ENCODE results near the gene SAMD11. TPM values are rescaled to one million over a fixed set of nuclear protein-coding genes. Genes with fewer than 3 reads are reported as not detected.

The SAMD11 gene
- total RNA-seq, 1 experiment from 2014 or later = 11.5 TPM

- TF ChIP-seq POLR2AphosphoS5 (IDR thresholded peaks at IDR 0.05; ENCODE audit: low read depth, low read length) (no peak), ELF1 (IDR thresholded peaks at IDR 0.05; ENCODE audit: borderline replicate concordance, low read depth) (no peak), POLR2A (IDR thresholded peaks at IDR 0.05; ENCODE audit: borderline replicate concordance, extremely low read depth, insufficient read depth, insufficient read length) (no peak)
- TF ChIP-seq, protein P1, sequence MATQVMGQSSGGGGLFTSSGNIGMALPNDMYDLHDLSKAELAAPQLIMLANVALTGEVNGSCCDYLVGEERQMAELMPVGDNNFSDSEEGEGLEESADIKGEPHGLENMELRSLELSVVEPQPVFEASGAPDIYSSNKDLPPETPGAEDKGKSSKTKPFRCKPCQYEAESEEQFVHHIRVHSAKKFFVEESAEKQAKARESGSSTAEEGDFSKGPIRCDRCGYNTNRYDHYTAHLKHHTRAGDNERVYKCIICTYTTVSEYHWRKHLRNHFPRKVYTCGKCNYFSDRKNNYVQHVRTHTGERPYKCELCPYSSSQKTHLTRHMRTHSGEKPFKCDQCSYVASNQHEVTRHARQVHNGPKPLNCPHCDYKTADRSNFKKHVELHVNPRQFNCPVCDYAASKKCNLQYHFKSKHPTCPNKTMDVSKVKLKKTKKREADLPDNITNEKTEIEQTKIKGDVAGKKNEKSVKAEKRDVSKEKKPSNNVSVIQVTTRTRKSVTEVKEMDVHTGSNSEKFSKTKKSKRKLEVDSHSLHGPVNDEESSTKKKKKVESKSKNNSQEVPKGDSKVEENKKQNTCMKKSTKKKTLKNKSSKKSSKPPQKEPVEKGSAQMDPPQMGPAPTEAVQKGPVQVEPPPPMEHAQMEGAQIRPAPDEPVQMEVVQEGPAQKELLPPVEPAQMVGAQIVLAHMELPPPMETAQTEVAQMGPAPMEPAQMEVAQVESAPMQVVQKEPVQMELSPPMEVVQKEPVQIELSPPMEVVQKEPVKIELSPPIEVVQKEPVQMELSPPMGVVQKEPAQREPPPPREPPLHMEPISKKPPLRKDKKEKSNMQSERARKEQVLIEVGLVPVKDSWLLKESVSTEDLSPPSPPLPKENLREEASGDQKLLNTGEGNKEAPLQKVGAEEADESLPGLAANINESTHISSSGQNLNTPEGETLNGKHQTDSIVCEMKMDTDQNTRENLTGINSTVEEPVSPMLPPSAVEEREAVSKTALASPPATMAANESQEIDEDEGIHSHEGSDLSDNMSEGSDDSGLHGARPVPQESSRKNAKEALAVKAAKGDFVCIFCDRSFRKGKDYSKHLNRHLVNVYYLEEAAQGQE (IDR thresholded peaks at IDR 0.05; ENCODE audit: low read depth) = no peak
Observed at GRCh38 chr1:936348-937264, 12.9 kb downstream of the SAMD11 start (continued).

GRCh38 chr1:937521-937920, 13.8 kb downstream of the SAMD11 start:
- CTCF ChIA-PET = interaction anchor here (1.4 kb wide), 1 partner anchor 33 kb away, joined by 14 read pairs; no protein-coding TSS in a partner anchor
- Histone ChIP-seq H3K9me3 (ENCODE audit: control insufficient read depth in 1 of 2, insufficient read depth in 1 of 2, low read depth in 1 of 2, low read length in 2 of 2) (no peaks in the 10 kb centered on the region), H3K4me3 (replicated peaks in 1 of 2; ENCODE audit: low read depth in 1 of 2, low read length in 2 of 2) (no peak overlapping the region), H4K20me1 (ENCODE audit: insufficient read depth) (no peaks in the 10 kb centered on the region), H3K9ac (ENCODE audit: low read length) (no peak overlapping the region), H3K27ac (ENCODE audit: low read depth, low read length) (no peak overlapping the region), H3K4me1 (ENCODE audit: control insufficient read depth in 1 of 2, insufficient read depth in 2 of 2, low read length in 2 of 2) (peaks cover 48 to 49% of the 10 kb centered on the region in 2 experiments), H3K4me2 (ENCODE audit: low read length) (no peak overlapping the region), H3K9me2 (ENCODE audit: insufficient read depth) (no peaks in the 10 kb centered on the region), H3K27me3 (ENCODE audit: insufficient read depth, low read length) (peaks cover 18% of the 10 kb centered on the region; the same call in 1 of the 2 replicates), H3K36me3 (ENCODE audit: control insufficient read depth in 1 of 2, insufficient read depth in 2 of 2, low read length in 2 of 2) (no peaks in the 10 kb centered on the region), H3K79me2 (ENCODE audit: insufficient read depth, low read length) (no peaks in the 10 kb centered on the region), H2AFZ (ENCODE audit: low read depth, low read length, poor library complexity, severe bottlenecking) (no peak overlapping the region)
- BruUV-seq (replicated peaks) = no TSS peak
- TF ChIP-seq EZH2phosphoT487 (IDR thresholded peaks at IDR 0.05; ENCODE audit: borderline replicate concordance) (no peak), CBX3 (IDR thresholded peaks at IDR 0.05; ENCODE audit: low read depth) (no peak), SP1 (IDR thresholded peaks at IDR 0.05; ENCODE audit: low read depth) (no peak), EZH2 (IDR thresholded peaks at IDR 0.05) (no peak), YY1 (IDR thresholded peaks at IDR 0.05; ENCODE audit: extremely low read depth, insufficient replicate concordance, low read depth, low read length) (no peak), SRF (IDR thresholded peaks at IDR 0.05; ENCODE audit: low read depth) (no peak), JUND (IDR thresholded peaks at IDR 0.05) (no peak), ZFX (IDR thresholded peaks at IDR 0.05) (no peak), SIN3A (IDR thresholded peaks at IDR 0.05; ENCODE audit: low read depth) (no peak), POLR2AphosphoS5 (IDR thresholded peaks at IDR 0.05; ENCODE audit: low read depth, low read length) (no peak), CEBPB (IDR thresholded peaks at IDR 0.05; ENCODE audit: low read depth) (no peak), EGR1 (IDR thresholded peaks at IDR 0.05; ENCODE audit: low read depth) (no peak)
- TF ChIP-seq, protein P1 (IDR thresholded peaks at IDR 0.05; ENCODE audit: low read depth) = no peak
- TF ChIP-seq, protein P2, sequence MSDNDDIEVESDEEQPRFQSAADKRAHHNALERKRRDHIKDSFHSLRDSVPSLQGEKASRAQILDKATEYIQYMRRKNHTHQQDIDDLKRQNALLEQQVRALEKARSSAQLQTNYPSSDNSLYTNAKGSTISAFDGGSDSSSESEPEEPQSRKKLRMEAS (IDR thresholded peaks at IDR 0.05) = no peak
- no peak for DNase-seq (ENCODE audit: low read depth, low spot score)
- POLR2A ChIA-PET = no interaction called here
- RAD21 ChIA-PET (ENCODE audit: low non-redundant PET in 1 of 2, low total read pairs in 2 of 2, uncharacterized antibody in 2 of 2, unreplicated experiment in 2 of 2) = interaction anchor here (1.0 to 1.1 kb wide), 3 partner anchors 9 to 68 kb away, joined by 3 read pairs; no protein-coding TSS in a partner anchor
- no peak for ATAC-seq
- intact Hi-C loops (cut with micrococcal nuclease) = no loop called here
